GM12878 (cell line): ENCODE data around the gene HNRNPF. TPM values are rescaled to one million over a fixed set of nuclear protein-coding genes. Genes with fewer than 3 reads are reported as not detected.
A peak's percentile ranks its signal among the peaks of the same experiment; 100 is the strongest.

Source experiments
- ATAC-seq: fragments of 200-7000 bp; cut with Tn5 transposase; 3 replicates; pipeline ENCODE4 v1.9.1; 2020; ENCODE audit warnings: mild to moderate bottlenecking, moderate library complexity
- BruUV-seq: library from RNA; stranded (reverse); fragments of 400-500 nt; replicated peaks from 2 replicates; lab custom pipeline; 2021; lab: Mats Ljungman, UMichigan
- CTCF ChIA-PET: fragments of 300-600 bp; sonication (Branson Sonifier 250); formaldehyde crosslinking; extraction: SDS; loops from one replicate; lab custom pipeline; 2021; ENCODE audit warnings: inconsistent platforms; lab: Yijun Ruan, JAX
- POLR2A ChIA-PET: fragments of 350-600 bp; formaldehyde crosslinking; extraction: SDS; loops from one replicate; lab custom pipeline; 2021; ENCODE audit warnings: inconsistent platforms; lab: Charles Lee
- RAD21 ChIA-PET: fragments of 300-600 bp; sonication (Branson Sonifier 250); formaldehyde crosslinking; loops from one replicate; lab custom pipeline; 2023; ENCODE audit warnings: antibody characterized with exemption; ENCODE audit not compliant: unreplicated experiment; lab: Charles Lee
- SMC1A ChIA-PET: fragments of 300-600 bp; sonication (Branson Sonifier 250); formaldehyde crosslinking; loops from one replicate; lab custom pipeline; 2023; ENCODE audit not compliant: unreplicated experiment, uncharacterized antibody; lab: Charles Lee
- DNase-seq: peaks from one replicate; pipeline ENCODE4 v3.0.0-alpha.2; 2011; ENCODE audit warnings: low read depth, low spot score
- FAIRE-seq: peaks from 3 replicates; lab custom pipeline; 2011; peaks lifted over from hg19 to GRCh38; lab: Jason Lieb, UNC
- H2AFZ ChIP-seq: 2 replicates; pipeline ENCODE4 v1.6.0; 2011; ENCODE audit warnings: low read depth, low read length, control low read depth; ENCODE audit not compliant: control insufficient read depth
- H3K27ac ChIP-seq: 2 replicates; pipeline ENCODE4 v1.5.1; 2011; ENCODE audit warnings: control low read depth; ENCODE audit not compliant: control insufficient read depth, insufficient read depth
- H3K27me3 ChIP-seq, 2 experiments: replicated peaks in 1 of 2; 2 replicates each; pipeline versions ENCODE4 v1.6.0 to v1.6.1; 2011; ENCODE audit warnings: low read length in 1 of 2; ENCODE audit not compliant: control insufficient read depth in 2 of 2, insufficient read depth in 2 of 2
- H3K36me3 ChIP-seq, 2 experiments: 2 replicates each; pipeline ENCODE4 v1.5.1; 2011; ENCODE audit warnings: low read length in 1 of 2; ENCODE audit not compliant: control insufficient read depth in 2 of 2, insufficient read depth in 2 of 2
- H3K4me1 ChIP-seq: 2 replicates; pipeline ENCODE4 v1.6.1; 2011; ENCODE audit warnings: mild to moderate bottlenecking, low read length, moderate library complexity, mixed read lengths; ENCODE audit not compliant: control insufficient read depth, insufficient read depth
- H3K4me2 ChIP-seq: 2 replicates; pipeline ENCODE4 v1.6.0; 2011; ENCODE audit warnings: control low read depth; ENCODE audit not compliant: control insufficient read depth, insufficient read depth
- H3K4me3 ChIP-seq: fragments of 200-600 bp; sonication (generic); 2 replicates; pipeline ENCODE4 v1.5.1; 2016
- H3K79me2 ChIP-seq: 2 replicates; pipeline ENCODE4 v1.6.0; 2011; ENCODE audit warnings: low read length; ENCODE audit not compliant: control insufficient read depth, insufficient read depth
- H3K9ac ChIP-seq: 2 replicates; pipeline ENCODE4 v1.8.0; 2011; ENCODE audit warnings: low read length, control low read depth, mixed read lengths; ENCODE audit not compliant: control insufficient read depth, insufficient read depth
- H3K9me3 ChIP-seq: replicated peaks from 3 replicates; pipeline ENCODE4 v1.5.1; 2011; ENCODE audit warnings: mild to moderate bottlenecking, low read length; ENCODE audit not compliant: control insufficient read depth, insufficient read depth
- H4K20me1 ChIP-seq: 2 replicates; pipeline ENCODE4 v1.6.0; 2011; ENCODE audit not compliant: control insufficient read depth, insufficient read depth
- ASH2L ChIP-seq: fragments of 300-600, 200-600 bp; sonication (generic); IDR thresholded peaks from 2 replicates; pipeline ENCODE4 v1.6.1; 2017; ENCODE audit warnings: low read depth, mild to moderate bottlenecking, borderline replicate concordance
- ATF7 ChIP-seq: fragments of 450-650 bp; IDR thresholded peaks from 2 replicates; pipeline ENCODE4 v1.6.1; 2016; ENCODE audit warnings: low read depth, mild to moderate bottlenecking
- IRF4 ChIP-seq: IDR thresholded peaks from 2 replicates; pipeline ENCODE4 v1.6.1; 2011; ENCODE audit warnings: low read depth, low read length
- NR2F1 ChIP-seq: fragments of 450-650 bp; conservative IDR thresholded peaks from 2 replicates; pipeline ENCODE4 v1.6.1; 2017; ENCODE audit warnings: mild to moderate bottlenecking
- RFX5 ChIP-seq: IDR thresholded peaks from 2 replicates; pipeline ENCODE4 v1.6.1; 2011; ENCODE audit warnings: low read depth, low read length, improper control_type of control experiment
- TCF12 ChIP-seq: IDR thresholded peaks from 2 replicates; pipeline ENCODE4 v1.6.1; 2011; ENCODE audit warnings: low read depth, mild to moderate bottlenecking, low read length
- ZNF24 ChIP-seq: fragments of 450-650 bp; IDR thresholded peaks from 2 replicates; pipeline ENCODE4 v1.6.1; 2017; ENCODE audit warnings: antibody characterized with exemption, mild to moderate bottlenecking
- ZNF384 ChIP-seq: IDR thresholded peaks from 2 replicates; pipeline ENCODE4 v1.6.1; 2012; ENCODE audit warnings: low read depth, mild to moderate bottlenecking, low read length, improper control_type of control experiment, borderline replicate concordance
- WGBS: methylation state at CpG from one replicate; pipeline ENCODE4 v1.1.6; 2016; ENCODE audit warnings: low lambda C conversion rate; ENCODE audit not compliant: insufficient replicate concordance, insufficient coverage; ENCODE audit errors: missing lambda C conversion rate; 5-methylcytosine and 5-hydroxymethylcytosine counted together
- in situ Hi-C: fragments of 300-500 bp; cut with MboI; formaldehyde crosslinking; loops from 9 replicates; pipeline ENCODE4 v1.14.3; 2018; ENCODE audit warnings: mixed read lengths
- intact Hi-C: fragments of 100-400 bp; cut with micrococcal nuclease; formaldehyde crosslinking; loops from one replicate; pipeline ENCODE4 v1.14.2; 2022; ENCODE audit not compliant: unreplicated experiment
- polyA plus RNA-seq, 11 experiments: library from polyadenylated mRNA; depleted of rRNA in 4 of 11; unstranded in 6 of 11; stranded (reverse) in 5 of 11; fragments of >200 nt; fragmentation: Nextera tagmentation in 4 of 11; fragmentation: Illumina TruSeq in 1 of 11; extraction: Ambion mirVana in 4 of 11; extraction: Trizol in 1 of 11; gene quantifications; 1 replicate in 1 of 11; 2 replicates in 10 of 11; pipeline versions ENCODE4 v1.2.1 to v1.2.3, GENCODE V29; 2011 to 2016; ENCODE audit warnings: inconsistent platforms in 2 of 11, missing spikeins in 2 of 11, low read depth in 1 of 11
- total RNA-seq, 4 experiments: library from RNA; depleted of rRNA in 3 of 4; stranded (reverse); fragments of >200 nt in 3 of 4; fragmentation: Illumina TruSeq in 1 of 4; extraction: Trizol in 1 of 4; gene quantifications; 2 replicates each; pipeline versions ENCODE4 v1.2.1 to v1.2.3, GENCODE V29; 2013 to 2021
- TF ChIP-seq, protein P1 (sequence below): IDR thresholded peaks from 2 replicates; pipeline ENCODE4 v1.6.1; 2012; ENCODE audit warnings: low read depth, low read length, improper control_type of control experiment

HNRNPF gene
- total and polyA plus RNA-seq, 10 of the 15 experiments (the other 5 are each of a cell fraction or from before 2014, with no cell fraction given), result 156 to 373 (median 293) TPM

DNA sequence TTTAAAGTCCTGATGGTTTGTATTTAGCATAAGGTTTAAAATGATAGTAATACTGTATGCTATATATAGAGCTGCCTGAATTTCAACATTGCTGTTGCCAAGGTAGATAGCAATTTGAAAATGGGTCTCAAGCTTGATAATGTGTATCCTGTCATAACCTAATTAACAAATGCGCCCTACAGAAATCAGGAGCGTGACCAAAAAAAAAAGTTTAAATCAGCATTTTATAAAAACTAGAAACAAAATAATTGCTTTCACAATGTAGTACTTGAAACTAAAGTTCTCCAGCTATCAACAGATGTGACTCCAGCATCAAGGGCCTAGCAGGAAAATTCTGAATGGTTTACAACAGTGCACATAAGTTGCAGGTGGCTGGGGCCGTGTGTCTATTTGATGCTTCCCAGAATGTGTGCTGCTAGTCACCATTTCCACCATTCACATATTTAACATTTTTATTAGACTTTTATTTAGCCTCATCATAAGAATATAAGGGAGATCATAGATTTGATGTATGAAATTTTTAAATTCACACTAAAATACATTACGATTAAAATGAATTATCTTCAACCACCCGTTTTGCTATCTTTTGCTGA is 23.5 kb downstream of the HNRNPF start:
- Histone ChIP-seq H4K20me1 (peaks cover 12% of the 10 kb centered on the region), H3K27ac (no peak overlapping the region)
- in situ Hi-C loops, result loop anchor here (25.0 kb wide), 2 partner anchors 98 to 598 kb away; partner anchors contain the start of gene BMS1

More for the DNA sequence above, 23.5 kb downstream of the HNRNPF start:
- no TSS peak for BruUV-seq
- Histone ChIP-seq H2AFZ (no peak overlapping the region), H3K79me2 (peaks cover 12% of the 10 kb centered on the region), H3K4me3 (no peak overlapping the region), H3K36me3 (peaks cover 26 to 36% of the 10 kb centered on the region in 2 experiments), H3K9ac (no peak overlapping the region), H3K27me3 (no peaks in the 10 kb centered on the region), H3K9me3 (no peaks in the 10 kb centered on the region), H3K4me1 (no peaks in the 10 kb centered on the region), H3K4me2 (no peak overlapping the region)
- ChIA-PET SMC1A (interaction anchor here (1.9 kb wide), 1 partner anchor 9 kb away, joined by 6 read pairs; no protein-coding TSS in a partner anchor), RAD21 (no interaction called here), CTCF (interaction anchor here (0.7 kb wide), 1 partner anchor 22 kb away, joined by 3 read pairs; no protein-coding TSS in a partner anchor), POLR2A (interaction anchor here (0.6 to 1.5 kb wide), 4 partner anchors 10 to 22 kb away, joined by 3 to 6 read pairs (median 3); no protein-coding TSS in a partner anchor)
- ATAC-seq (no peak), DNase-seq (no peak), FAIRE-seq (peak; percentile 54)
- intact Hi-C loops, result no loop called here
- 68% methylated on average over 5 of the region's 5 CpGs for WGBS
- TF ChIP-seq, protein P1, sequence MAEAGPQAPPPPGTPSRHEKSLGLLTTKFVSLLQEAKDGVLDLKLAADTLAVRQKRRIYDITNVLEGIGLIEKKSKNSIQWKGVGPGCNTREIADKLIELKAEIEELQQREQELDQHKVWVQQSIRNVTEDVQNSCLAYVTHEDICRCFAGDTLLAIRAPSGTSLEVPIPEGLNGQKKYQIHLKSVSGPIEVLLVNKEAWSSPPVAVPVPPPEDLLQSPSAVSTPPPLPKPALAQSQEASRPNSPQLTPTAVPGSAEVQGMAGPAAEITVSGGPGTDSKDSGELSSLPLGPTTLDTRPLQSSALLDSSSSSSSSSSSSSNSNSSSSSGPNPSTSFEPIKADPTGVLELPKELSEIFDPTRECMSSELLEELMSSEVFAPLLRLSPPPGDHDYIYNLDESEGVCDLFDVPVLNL, result no peak
- TF ChIP-seq ATF7 (no peak), RFX5 (no peak), ZNF24 (no peak), IRF4 (no peak), ZNF384 (no peak), TCF12 (no peak), ASH2L (no peak), NR2F1 (no peak)
